MM.1S (cell line): ENCODE measurements around the gene PARP1.
"Not testable (repeated sequence)": the region's sequence is repeated elsewhere in the genome, so short reads cannot be mapped to it uniquely, and the experiment has no call there.

Experiments
- CTCF ChIP-seq: fragments of 300-600 bp; sonication (generic); IDR thresholded peaks from 2 replicates; pipeline ENCODE4 v1.5.1; 2016; ENCODE audit warnings: antibody characterized with exemption, low read length, mixed read lengths
- EZH2 ChIP-seq: fragments of 300-600 bp; sonication (generic); optimal IDR thresholded peaks from 2 replicates; pipeline ENCODE3; 2017; ENCODE audit warnings: low read depth, mild to moderate bottlenecking, antibody characterized with exemption, low read length, mixed read lengths

GRCh38 chr1:226431898-226432297 is 24.0 kb upstream of the PARP1 start:
- not testable (repeated sequence) for TF ChIP-seq EZH2, CTCF
